Measurements from ENCODE around the gene ORMDL3.

- TF ChIP-seq ZNF114 (tag by site-specific recombination; IDR thresholded peaks at IDR 0.05) (no peak), MZF1 (tag by site-specific recombination; IDR thresholded peaks at IDR 0.05; ENCODE audit: borderline replicate concordance) (no peak), KLF9 (tag by site-specific recombination; IDR thresholded peaks at IDR 0.05; ENCODE audit: low read depth) (no peak), ZNF747 (tag by site-specific recombination; IDR thresholded peaks at IDR 0.05) (no peak), CTCF (tag by site-specific recombination; IDR thresholded peaks at IDR 0.05) (no peak), ZNF624 (tag by site-specific recombination; IDR thresholded peaks at IDR 0.05) (no peak), YY1 (tag by site-specific recombination; IDR thresholded peaks at IDR 0.05) (no peak), ZNF121 (tag by site-specific recombination; IDR thresholded peaks at IDR 0.05) (no peak), ZNF510 (tag by site-specific recombination; IDR thresholded peaks at IDR 0.05; ENCODE audit: insufficient replicate concordance) (no peak), ZNF280D (tag by site-specific recombination; IDR thresholded peaks at IDR 0.05) (no peak), ZNF830 (tag by site-specific recombination; IDR thresholded peaks at IDR 0.05; ENCODE audit: low read depth) (no peak)
Observed at GRCh38 chr17:39925282-39926134, 1.9 kb downstream of the ORMDL3 start.
